Activated CD4-positive, alpha-beta T cell treated with anti-CD3 and anti-CD28 coated beads, Interleukin-2, amount 10 ng/mL, durations not matched to agents 7 days and 5 days (primary cell): ENCODE data around the gene DLGAP1. TPM values are rescaled to one million over a fixed set of nuclear protein-coding genes. Genes with fewer than 3 reads are reported as not detected.

Experiments used
- CTCF ChIA-PET: fragments of 350-600 bp; sonication (Branson Sonifier 250); formaldehyde crosslinking; loops from one replicate; lab custom pipeline; 2021; ENCODE audit warnings: antibody characterized with exemption; lab: Charles Lee
- POLR2A ChIA-PET: fragments of 350-600 bp; sonication (Branson Sonifier 250); formaldehyde crosslinking; loops from one replicate; lab custom pipeline; 2021; ENCODE audit warnings: antibody characterized with exemption; lab: Charles Lee
- DNase-seq: peaks from one replicate; pipeline ENCODE4 v3.0.0-alpha.2; 2020
- H3K27ac Mint-ChIP-seq: one replicate; pipeline ENCODE4 v1.8.0; 2021; ENCODE audit warnings: mild to moderate bottlenecking, moderate library complexity, mixed read lengths
- H3K27me3 Mint-ChIP-seq: one replicate; pipeline ENCODE4 v1.8.0; 2021; ENCODE audit warnings: mixed read lengths
- H3K36me3 Mint-ChIP-seq: one replicate; pipeline ENCODE4 v1.8.0; 2021; ENCODE audit warnings: low read depth, mixed read lengths
- H3K4me1 Mint-ChIP-seq: one replicate; pipeline ENCODE4 v1.8.0; 2021; ENCODE audit warnings: mixed read lengths
- H3K4me3 Mint-ChIP-seq: one replicate; pipeline ENCODE4 v1.8.0; 2021; ENCODE audit warnings: mild to moderate bottlenecking, moderate library complexity, mixed read lengths
- H3K9me3 Mint-ChIP-seq: one replicate; pipeline ENCODE4 v1.8.0; 2021; ENCODE audit warnings: mixed read lengths
- total RNA-seq, 2 experiments: library from RNA; stranded (reverse); gene quantifications; one replicate each; pipeline ENCODE4 v1.2.3, GENCODE V29; 2021

DLGAP1 gene
- total RNA-seq, 2 experiments from 2014 or later, result 0.10 TPM; not detected in 1

DNA sequence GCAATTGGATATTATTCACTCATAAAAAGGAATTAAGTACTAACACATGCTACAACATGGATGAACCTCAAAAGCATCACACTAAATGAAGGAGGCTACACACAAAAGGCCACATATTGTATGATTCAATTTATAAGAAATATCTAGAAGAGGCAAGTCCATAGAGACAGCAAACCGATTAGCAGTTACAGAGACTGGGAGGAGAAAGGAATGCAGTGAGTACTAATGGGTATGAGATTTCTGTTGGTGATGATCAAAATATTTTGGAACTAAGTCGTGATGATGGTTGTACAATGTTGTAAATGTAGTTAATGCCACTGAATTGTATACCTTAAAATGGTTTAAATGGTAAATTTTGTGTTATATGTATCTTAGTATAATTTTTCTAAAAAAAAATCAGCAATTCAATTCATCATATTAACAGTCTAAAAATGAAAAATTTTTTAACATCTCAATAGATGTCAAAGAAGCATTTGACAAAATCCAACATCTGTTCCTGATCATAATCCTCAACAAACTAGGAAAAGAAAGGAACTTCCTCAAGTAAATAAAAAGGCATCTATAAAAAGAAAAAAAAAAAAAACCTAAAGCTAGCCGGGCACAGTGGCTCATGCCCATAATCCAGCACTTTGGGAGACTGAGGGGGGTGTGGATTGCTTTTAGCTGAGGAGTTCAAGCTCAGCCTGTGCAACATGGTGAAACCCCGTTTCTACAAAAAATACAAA lies 907.1 kb downstream of the DLGAP1 start:
- CTCF ChIA-PET, result no interaction called here

GRCh38 chr18:3546106-3546505 lies 909.0 kb downstream of the DLGAP1 start:
- ChIA-PET CTCF (interaction anchor here (0.7 kb wide), 3 partner anchors 261 to 745 kb away, joined by 3 to 7 read pairs (median 5); no protein-coding TSS in a partner anchor), POLR2A (no interaction called here)
- Mint-ChIP-seq H3K4me3 (no peak overlapping the region), H3K27me3 (no peaks in the 10 kb centered on the region), H3K4me1 (peaks cover 5% of the 10 kb centered on the region), H3K27ac (no peak overlapping the region), H3K36me3 (no peaks in the 10 kb centered on the region), H3K9me3 (no peaks in the 10 kb centered on the region)
- no peak for DNase-seq

More for the DNA sequence above, 907.1 kb downstream of the DLGAP1 start:
- Mint-ChIP-seq H3K4me3 (no peak overlapping the region), H3K36me3 (no peaks in the 10 kb centered on the region), H3K27ac (no peak overlapping the region), H3K9me3 (no peaks in the 10 kb centered on the region), H3K27me3 (no peaks in the 10 kb centered on the region), H3K4me1 (no peaks in the 10 kb centered on the region)
- POLR2A ChIA-PET, result no interaction called here
- DNase-seq, result no peak

DNA sequence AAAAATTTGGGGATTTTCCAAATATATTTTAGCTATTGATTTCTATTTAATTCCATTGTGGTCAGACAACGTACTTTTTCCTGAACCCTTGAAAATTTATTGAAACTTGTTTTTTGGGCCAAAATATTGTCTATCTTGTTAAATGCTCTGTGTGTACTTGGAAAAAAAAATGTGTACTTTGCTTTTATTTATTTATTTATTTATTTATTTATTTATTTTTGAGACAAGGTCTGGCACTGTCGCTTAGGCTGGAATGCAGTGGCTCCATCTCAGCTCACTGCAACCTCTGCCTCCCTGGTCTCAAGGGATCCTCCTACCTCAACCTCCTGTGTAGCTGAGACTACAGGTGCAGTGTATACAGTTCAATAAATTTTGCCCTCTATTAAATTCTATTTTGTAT lies 910.6 kb downstream of the DLGAP1 start:
- no peaks in the 10 kb centered on the region for H3K9me3 Mint-ChIP-seq
- H3K4me3 Mint-ChIP-seq, result no peak overlapping the region
- ChIA-PET POLR2A (no interaction called here), CTCF (interaction anchor here (1.0 kb wide), 1 partner anchor 122 kb away, joined by 3 read pairs; no protein-coding TSS in a partner anchor)
- no peaks in the 10 kb centered on the region for H3K27me3 Mint-ChIP-seq
- no peak overlapping the region for H3K27ac Mint-ChIP-seq
- H3K36me3 Mint-ChIP-seq, result no peaks in the 10 kb centered on the region
- H3K4me1 Mint-ChIP-seq, result peaks cover 5% of the 10 kb centered on the region
- no peak for DNase-seq

DNA sequence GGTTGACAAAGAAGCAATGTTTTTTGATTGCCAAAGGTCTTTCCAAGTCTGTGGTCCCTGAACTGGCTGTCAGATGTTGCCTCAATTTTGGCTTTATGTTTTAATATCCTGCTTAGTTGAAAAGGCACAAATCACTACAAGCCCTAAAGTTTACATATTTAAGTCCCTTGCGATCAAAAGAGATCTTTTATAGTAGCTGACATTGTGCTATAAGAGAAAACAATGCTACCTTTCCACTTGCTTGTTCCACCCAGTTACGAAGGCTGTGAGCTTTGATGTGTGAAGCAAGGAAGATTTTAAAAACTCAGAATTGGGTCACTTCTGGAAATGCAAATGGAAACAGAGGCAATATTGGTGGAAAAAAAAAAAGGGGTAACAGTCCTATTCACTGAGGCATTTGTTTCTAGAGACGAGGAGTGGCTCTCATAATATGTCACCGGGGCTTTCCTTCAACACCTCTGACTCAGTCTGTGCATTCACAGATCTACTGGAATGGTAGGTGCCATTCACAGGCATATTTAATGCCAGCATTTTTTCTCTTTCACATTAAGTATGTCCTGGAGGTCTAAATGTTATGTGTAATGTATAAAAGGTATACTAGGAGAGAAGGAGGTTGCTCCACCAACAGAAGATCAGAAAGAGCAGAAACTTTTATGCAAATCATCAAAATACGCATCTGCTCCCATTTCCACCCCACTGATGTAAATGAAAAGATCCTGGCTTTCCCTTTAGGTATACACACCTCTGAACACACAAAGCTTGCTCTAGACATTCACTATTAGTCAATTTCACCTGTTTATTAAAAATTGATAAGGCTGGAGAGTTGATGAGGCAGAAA lies 913.3 kb downstream of the DLGAP1 start:
- no peak for DNase-seq
- no peaks in the 10 kb centered on the region for H3K27me3 Mint-ChIP-seq

DNA sequence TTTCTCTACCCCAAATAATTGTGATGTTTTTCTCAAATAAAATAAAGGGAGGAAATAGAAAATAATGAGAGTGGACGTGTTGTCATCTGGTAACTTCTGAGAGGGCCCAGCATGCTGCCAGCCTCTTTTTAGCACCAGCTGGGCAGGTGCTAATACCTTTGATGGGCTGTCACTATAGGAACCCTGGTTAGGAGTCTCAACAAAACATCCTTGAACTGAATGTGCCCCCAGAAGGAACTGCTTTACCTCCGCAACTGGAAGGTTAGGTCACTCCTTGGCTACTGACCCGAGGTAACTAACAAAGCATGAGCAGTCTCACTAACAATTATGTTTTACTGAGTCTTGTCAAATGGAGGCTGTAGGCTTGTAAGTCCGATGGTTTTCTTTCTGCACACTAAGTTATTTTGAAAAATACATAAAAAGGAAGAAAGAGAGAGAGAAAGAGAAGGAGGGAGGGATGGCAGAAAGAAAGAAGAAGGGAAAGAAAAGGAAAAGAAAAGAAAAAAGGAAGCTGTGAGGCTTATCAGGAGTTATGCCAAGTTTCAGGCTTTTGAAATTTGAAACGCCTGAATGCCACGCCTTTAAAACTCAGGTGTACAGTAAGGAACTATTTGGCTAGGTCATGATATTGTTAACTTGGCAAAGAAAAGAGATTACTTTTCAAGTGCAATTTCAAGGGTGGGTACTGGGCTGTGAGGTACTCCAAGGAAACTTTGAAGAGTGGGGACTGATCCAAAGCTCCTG lies 914.1 kb downstream of the DLGAP1 start:
- ChIA-PET CTCF (interaction anchor here (0.6 kb wide), 2 partner anchors 11 to 1000 kb away, joined by 3 to 5 read pairs; no protein-coding TSS in a partner anchor), POLR2A (no interaction called here)
- peaks cover 3% of the 10 kb centered on the region for H3K9me3 Mint-ChIP-seq
- DNase-seq, result no peak
- H3K27me3 Mint-ChIP-seq, result no peaks in the 10 kb centered on the region
- H3K36me3 Mint-ChIP-seq, result no peaks in the 10 kb centered on the region
- H3K4me3 Mint-ChIP-seq, result no peak overlapping the region
- H3K4me1 Mint-ChIP-seq, result peaks cover 5% of the 10 kb centered on the region
- no peak overlapping the region for H3K27ac Mint-ChIP-seq

More for the DNA sequence above, 913.3 kb downstream of the DLGAP1 start:
- Mint-ChIP-seq H3K4me1 (peaks cover 5% of the 10 kb centered on the region), H3K36me3 (no peaks in the 10 kb centered on the region), H3K27ac (no peak overlapping the region), H3K9me3 (peaks cover 3% of the 10 kb centered on the region), H3K4me3 (no peak overlapping the region)
- CTCF ChIA-PET, result no interaction called here
- POLR2A ChIA-PET, result no interaction called here

DNA sequence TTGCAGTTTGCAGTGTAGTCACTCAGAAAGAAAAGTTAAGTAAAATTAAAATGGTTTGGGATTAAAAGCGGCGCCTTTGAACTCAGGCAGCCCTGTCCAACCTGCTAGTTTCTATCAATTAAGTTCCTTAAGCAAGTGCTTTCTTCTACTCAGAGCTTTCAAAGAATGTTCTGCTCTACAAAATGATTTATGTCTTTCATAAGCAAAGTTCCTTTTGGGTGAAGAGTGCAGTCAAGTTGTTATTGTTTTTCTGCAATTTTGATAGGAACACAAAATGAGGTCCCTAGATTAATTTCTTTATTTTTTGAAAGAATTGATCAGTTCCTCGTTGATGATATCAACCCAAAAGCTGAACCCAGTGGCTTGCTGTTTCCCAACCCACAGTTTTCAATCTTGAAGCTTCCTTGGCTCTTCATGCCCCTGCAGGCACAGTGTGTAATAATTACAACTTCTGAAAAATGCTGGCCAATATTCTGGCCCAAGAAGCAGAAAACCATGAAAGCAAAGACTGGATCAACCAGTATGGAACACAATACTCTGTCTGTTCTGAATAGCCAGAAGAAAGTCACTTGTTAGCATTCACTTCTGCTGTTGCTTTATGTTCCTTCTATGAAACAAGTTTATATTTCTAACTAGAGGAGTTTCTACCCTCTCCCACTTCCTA lies 916.0 kb downstream of the DLGAP1 start:
- Mint-ChIP-seq H3K9me3 (peaks cover 3% of the 10 kb centered on the region), H3K27ac (no peak overlapping the region), H3K4me3 (no peak overlapping the region), H3K36me3 (no peaks in the 10 kb centered on the region), H3K27me3 (no peaks in the 10 kb centered on the region), H3K4me1 (peaks cover 5% of the 10 kb centered on the region)
- DNase-seq, result no peak
- ChIA-PET CTCF (no interaction called here), POLR2A (no interaction called here)

GRCh38 chr18:3538456-3538855 lies 916.7 kb downstream of the DLGAP1 start:
- peaks cover 3% of the 10 kb centered on the region for H3K9me3 Mint-ChIP-seq
- POLR2A ChIA-PET, result no interaction called here
- H3K27me3 Mint-ChIP-seq, result no peaks in the 10 kb centered on the region
- no peak for DNase-seq
- no peak overlapping the region for H3K4me3 Mint-ChIP-seq
- no peak overlapping the region for H3K27ac Mint-ChIP-seq
- H3K4me1 Mint-ChIP-seq, result peaks cover 5% of the 10 kb centered on the region
- H3K36me3 Mint-ChIP-seq, result no peaks in the 10 kb centered on the region
- CTCF ChIA-PET, result interaction anchor here (0.7 kb wide), 1 partner anchor 38 kb away, joined by 4 read pairs; no protein-coding TSS in a partner anchor

DNA sequence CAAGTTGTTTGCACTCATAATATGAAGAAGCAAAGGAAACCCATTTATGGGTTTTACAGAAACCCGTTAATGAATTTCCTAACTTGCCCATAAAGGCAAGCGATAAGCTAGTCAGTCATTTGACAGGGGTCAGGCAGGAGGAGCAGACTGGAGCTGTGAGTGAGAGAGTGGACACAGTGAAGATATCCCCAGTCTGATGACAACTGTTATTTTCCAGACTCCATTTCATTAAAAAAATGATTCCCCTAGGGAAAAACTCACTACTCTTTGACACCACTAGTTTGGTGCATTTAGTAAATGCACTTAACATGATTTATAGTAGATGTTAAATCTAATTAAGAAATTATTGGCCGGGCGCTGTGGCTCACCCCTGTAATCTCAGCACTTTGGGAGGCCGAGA lies 924.3 kb downstream of the DLGAP1 start:
- Mint-ChIP-seq H3K4me1 (peaks cover 13% of the 10 kb centered on the region), H3K27me3 (no peaks in the 10 kb centered on the region), H3K27ac (no peak overlapping the region), H3K9me3 (no peaks in the 10 kb centered on the region), H3K36me3 (no peaks in the 10 kb centered on the region), H3K4me3 (no peak overlapping the region)
- CTCF ChIA-PET, result interaction anchor here (1.0 kb wide), 1 partner anchor 57 kb away, joined by 3 read pairs; no protein-coding TSS in a partner anchor
- POLR2A ChIA-PET, result no interaction called here
- no peak for DNase-seq

DNA sequence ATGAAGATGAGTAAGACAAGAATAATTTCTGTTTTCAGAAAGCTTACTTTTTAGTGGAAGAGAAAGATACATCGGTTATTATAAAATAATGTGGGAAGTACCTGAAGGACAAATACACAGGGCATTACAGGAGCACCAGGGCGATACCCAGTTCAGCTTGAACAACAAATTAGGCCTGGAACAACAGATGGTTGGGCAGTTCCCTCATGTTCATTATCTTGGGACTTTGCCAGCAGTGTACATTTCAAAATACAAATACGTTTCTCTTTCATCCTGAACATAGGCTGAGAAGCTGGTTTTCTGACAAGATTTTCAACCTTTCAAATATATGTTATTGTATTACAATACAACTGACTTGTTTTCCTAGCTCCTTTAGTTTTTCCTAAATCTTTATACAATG lies 925.5 kb downstream of the DLGAP1 start:
- Mint-ChIP-seq H3K4me1 (peaks cover 17% of the 10 kb centered on the region), H3K9me3 (no peaks in the 10 kb centered on the region), H3K27me3 (no peaks in the 10 kb centered on the region), H3K4me3 (no peak overlapping the region), H3K36me3 (no peaks in the 10 kb centered on the region), H3K27ac (no peak overlapping the region)
- no peak for DNase-seq
- CTCF ChIA-PET, result interaction anchor here (0.6 to 0.7 kb wide), 3 partner anchors 11 to 194 kb away, joined by 3 to 5 read pairs (median 4); no protein-coding TSS in a partner anchor
- POLR2A ChIA-PET, result interaction anchor here (0.6 kb wide), 1 partner anchor 140 kb away, joined by 3 read pairs; no protein-coding TSS in a partner anchor

DNA sequence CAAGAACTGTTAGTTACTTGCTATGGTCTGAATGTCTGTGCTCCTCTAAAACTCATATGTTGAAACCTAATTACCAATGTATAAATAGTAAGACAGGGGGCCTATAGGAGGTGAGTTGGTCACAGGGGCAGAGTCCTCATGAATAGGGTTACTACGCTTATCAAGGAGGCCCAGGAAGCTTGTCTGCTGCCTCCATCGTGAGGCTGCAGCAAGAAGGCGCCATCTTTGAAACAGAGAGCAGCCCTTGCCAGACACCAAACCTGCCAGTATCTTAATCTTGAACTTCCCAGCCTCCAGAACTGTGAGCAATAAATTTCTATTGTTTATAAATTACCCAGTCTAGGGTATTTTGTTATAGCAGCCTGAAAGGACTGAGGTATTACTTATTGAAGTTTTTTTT lies 926.0 kb downstream of the DLGAP1 start:
- POLR2A ChIA-PET, result no interaction called here

GRCh38 chr18:3528231-3528630 lies 926.9 kb downstream of the DLGAP1 start:
- ChIA-PET POLR2A (no interaction called here), CTCF (no interaction called here)
- Mint-ChIP-seq H3K9me3 (peaks cover 3% of the 10 kb centered on the region), H3K27ac (no peak overlapping the region), H3K4me1 (peaks cover 17% of the 10 kb centered on the region), H3K4me3 (no peak overlapping the region), H3K27me3 (no peaks in the 10 kb centered on the region), H3K36me3 (peaks cover 2% of the 10 kb centered on the region)
- DNase-seq, result no peak

More for the DNA sequence above, 926.0 kb downstream of the DLGAP1 start:
- CTCF ChIA-PET, result interaction anchor here (0.6 kb wide), 1 partner anchor 11 kb away, joined by 5 read pairs; no protein-coding TSS in a partner anchor
- Mint-ChIP-seq H3K4me1 (peaks cover 17% of the 10 kb centered on the region), H3K27me3 (no peaks in the 10 kb centered on the region), H3K27ac (no peak overlapping the region), H3K9me3 (no peaks in the 10 kb centered on the region), H3K4me3 (no peak overlapping the region), H3K36me3 (no peaks in the 10 kb centered on the region)
- DNase-seq, result no peak
